ENCODE measurements around the gene PXYLP1. TPM values are rescaled to one million over a fixed set of nuclear protein-coding genes. Genes with fewer than 3 reads are reported as not detected.

The PXYLP1 gene
- polyA plus RNA-seq, 1 donor from 2014 or later, result 109 TPM

DNA sequence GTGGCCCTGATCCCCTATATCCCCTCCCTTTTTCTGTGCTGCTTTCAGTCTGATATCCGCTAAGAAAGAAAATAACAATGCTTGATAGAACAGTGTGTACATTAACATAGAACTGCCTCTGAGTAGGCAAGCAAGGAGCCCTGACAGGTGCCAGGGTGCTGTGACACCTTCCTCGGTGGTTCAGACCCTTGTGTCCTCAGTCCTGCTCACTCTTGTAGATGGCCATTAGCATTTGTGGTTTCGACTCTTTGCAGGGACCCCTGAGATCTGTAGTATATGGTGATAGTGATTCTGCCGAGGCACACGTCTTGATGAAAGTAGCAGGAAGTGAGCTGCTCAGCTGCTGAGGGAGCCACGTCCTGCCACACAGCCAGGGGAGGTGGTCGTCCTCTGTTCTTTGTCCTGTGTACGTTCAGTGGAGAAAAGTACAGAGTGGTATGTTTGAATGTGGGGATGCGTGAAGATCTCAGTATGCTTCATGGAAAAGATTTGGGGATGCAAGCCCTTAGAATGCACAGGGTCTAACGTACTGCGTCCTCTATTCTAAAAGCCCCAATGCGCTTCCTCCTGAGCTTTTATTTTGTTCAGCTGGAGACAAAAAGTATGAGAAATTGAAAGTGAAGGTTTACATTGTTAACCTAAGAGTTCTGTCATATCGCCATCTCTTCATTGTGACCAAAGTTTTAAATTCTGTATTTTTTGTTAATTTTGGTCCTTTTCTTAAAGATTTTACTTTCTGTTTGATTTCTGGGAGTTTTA is 35.4 kb downstream of the PXYLP1 start:
- no peaks in the 10 kb centered on the region for H3K9me3 ChIP-seq (ENCODE audit: low read length)
- no peak overlapping the region for H3K9ac ChIP-seq (ENCODE audit: low read length)
- no peak overlapping the region for H3K4me2 ChIP-seq (ENCODE audit: low read length)
- TF ChIP-seq POLR2AphosphoS5 (IDR thresholded peaks at IDR 0.05) (no peak), EZH2 (IDR thresholded peaks at IDR 0.05; ENCODE audit: borderline replicate concordance, insufficient read depth, low read length, poor library complexity, severe bottlenecking) (no peak), EP300 (conservative IDR thresholded peaks at IDR 0.05; ENCODE audit: poor library complexity, severe bottlenecking) (no peak), TAF1 (IDR thresholded peaks at IDR 0.05; ENCODE audit: low read depth) (no peak), MXI1 (conservative IDR thresholded peaks at IDR 0.05; ENCODE audit: poor library complexity, severe bottlenecking) (no peak), REST (IDR thresholded peaks at IDR 0.05; ENCODE audit: borderline replicate concordance) (no peak), CTCF (IDR thresholded peaks at IDR 0.05; ENCODE audit: poor library complexity, severe bottlenecking) (no peak), SMC3 (conservative IDR thresholded peaks at IDR 0.05; ENCODE audit: poor library complexity) (no peak)
- peak overlapping the region; percentile 33 for H3K27ac ChIP-seq (ENCODE audit: low read length)
- no peak overlapping the region for H3K4me3 ChIP-seq (ENCODE audit: low read length)
- H3K9me2 ChIP-seq (ENCODE audit: insufficient read depth, low read length), result no peaks in the 10 kb centered on the region
- no peaks in the 10 kb centered on the region for H3K79me2 ChIP-seq (replicated peaks; ENCODE audit: insufficient read depth, low read length)
- H3K27me3 ChIP-seq (ENCODE audit: insufficient read depth, low read depth, low read length), result no peaks in the 10 kb centered on the region
- H2AFZ ChIP-seq (ENCODE audit: low read depth, low read length), result no peak overlapping the region
- H3K36me3 ChIP-seq (ENCODE audit: insufficient read depth, low read length), result no peaks in the 10 kb centered on the region
- no peaks in the 10 kb centered on the region for H3F3A ChIP-seq (ENCODE audit: insufficient read depth, low read length, poor library complexity, severe bottlenecking)
- no peaks in the 10 kb centered on the region for H4K20me1 ChIP-seq (ENCODE audit: insufficient read depth)

GRCh38 chr3:141267629-141268028 is 36.0 kb downstream of the PXYLP1 start:
- Histone ChIP-seq H3K36me3 (ENCODE audit: insufficient read depth, low read length) (no peaks in the 10 kb centered on the region), H3K4me3 (ENCODE audit: low read length) (no peak overlapping the region), H2AFZ (ENCODE audit: low read depth, low read length) (no peak overlapping the region), H3K9ac (ENCODE audit: low read length) (no peak overlapping the region), H4K20me1 (ENCODE audit: insufficient read depth) (no peaks in the 10 kb centered on the region), H3K4me2 (ENCODE audit: low read length) (no peak overlapping the region), H3K79me2 (replicated peaks; ENCODE audit: insufficient read depth, low read length) (no peaks in the 10 kb centered on the region), H3K9me3 (ENCODE audit: low read length) (no peaks in the 10 kb centered on the region), H3K9me2 (ENCODE audit: insufficient read depth, low read length) (no peaks in the 10 kb centered on the region), H3K27ac (ENCODE audit: low read length) (peak overlapping the region; percentile 33), H3F3A (ENCODE audit: insufficient read depth, low read length, poor library complexity, severe bottlenecking) (no peaks in the 10 kb centered on the region), H3K27me3 (ENCODE audit: insufficient read depth, low read depth, low read length) (no peaks in the 10 kb centered on the region)
- TF ChIP-seq EZH2 (IDR thresholded peaks at IDR 0.05; ENCODE audit: borderline replicate concordance, insufficient read depth, low read length, poor library complexity, severe bottlenecking) (no peak), REST (IDR thresholded peaks at IDR 0.05; ENCODE audit: borderline replicate concordance) (no peak), POLR2AphosphoS5 (IDR thresholded peaks at IDR 0.05) (no peak), EP300 (conservative IDR thresholded peaks at IDR 0.05; ENCODE audit: poor library complexity, severe bottlenecking) (no peak), CTCF (IDR thresholded peaks at IDR 0.05; ENCODE audit: poor library complexity, severe bottlenecking) (no peak), RAD21 (conservative IDR thresholded peaks at IDR 0.05) (no peak), SMC3 (conservative IDR thresholded peaks at IDR 0.05; ENCODE audit: poor library complexity) (no peak), MXI1 (conservative IDR thresholded peaks at IDR 0.05; ENCODE audit: poor library complexity, severe bottlenecking) (no peak), TAF1 (IDR thresholded peaks at IDR 0.05; ENCODE audit: low read depth) (no peak)

Measured in neural cell (in vitro differentiated cells).